HuH-7 (cell line): ENCODE data around the gene TTI1.

ENCODE experiments used
- DNase-seq: peaks from one replicate; pipeline ENCODE4 v3.0.0; 2011; ENCODE audit warnings: low spot score

The TTI1 gene

GRCh38 chr20:37936451-37936850, 96.8 kb downstream of the TTI1 start:
- DNase-seq, result no peak

DNA sequence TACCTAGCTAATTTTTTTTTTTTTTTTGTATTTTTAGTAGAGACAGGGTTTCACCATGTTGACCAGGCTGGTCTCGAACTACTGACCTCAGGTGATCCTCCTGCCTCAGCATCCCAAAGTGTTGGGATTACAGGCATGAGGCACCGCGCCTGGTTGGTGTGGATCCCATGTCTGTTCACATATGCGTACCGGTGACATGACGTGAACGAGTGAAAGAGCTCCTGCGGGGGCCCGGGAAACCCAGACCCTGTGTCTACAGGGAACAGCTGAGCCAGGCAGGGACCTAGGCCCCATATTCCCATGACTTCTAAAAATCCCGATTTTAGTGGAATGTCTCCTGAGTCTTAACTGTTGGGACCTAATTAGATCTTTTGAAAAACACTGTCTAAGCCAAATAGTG, 97.2 kb downstream of the TTI1 start:
- DNase-seq, result no peak

- DNase-seq, result no peak
Measured at GRCh38 chr20:37935435-37935834, 97.8 kb downstream of the TTI1 start.

- DNase-seq, result no peak
Measured at GRCh38 chr20:37934634-37935375, 98.5 kb downstream of the TTI1 start.

GRCh38 chr20:37933786-37934633, 99.2 kb downstream of the TTI1 start:
- no peak for DNase-seq
